AG04449 (cell line): ENCODE data around the gene PHF5A.

ENCODE experiments used
- CTCF ChIA-PET: fragments of 350-600 bp; formaldehyde crosslinking; extraction: SDS; loops from one replicate; lab custom pipeline; 2021; ENCODE audit warnings: antibody characterized with exemption; lab: Yijun Ruan, JAX
- POLR2A ChIA-PET: fragments of 400-600, 350-600 bp; formaldehyde crosslinking; extraction: SDS; loops from one replicate; lab custom pipeline; 2020; ENCODE audit warnings: antibody characterized with exemption, inconsistent platforms; lab: Yijun Ruan, JAX
- DNase-seq: peaks from one replicate; pipeline ENCODE4 v3.0.0-alpha.2; 2010; ENCODE audit warnings: low read depth, low spot score
- H3K4me3 ChIP-seq: 2 replicates; pipeline ENCODE4 v1.5.1; 2011; ENCODE audit warnings: low read depth, mild to moderate bottlenecking, control low read depth, low read length
- TF ChIP-seq, protein P1 (sequence below): IDR thresholded peaks from one replicate; pipeline ENCODE4 v1.5.1; 2011; ENCODE audit warnings: mild to moderate bottlenecking, moderate library complexity, low read length, control low read depth, inconsistent platforms; ENCODE audit not compliant: insufficient read depth; ENCODE audit errors: missing control alignments

The PHF5A gene

DNA sequence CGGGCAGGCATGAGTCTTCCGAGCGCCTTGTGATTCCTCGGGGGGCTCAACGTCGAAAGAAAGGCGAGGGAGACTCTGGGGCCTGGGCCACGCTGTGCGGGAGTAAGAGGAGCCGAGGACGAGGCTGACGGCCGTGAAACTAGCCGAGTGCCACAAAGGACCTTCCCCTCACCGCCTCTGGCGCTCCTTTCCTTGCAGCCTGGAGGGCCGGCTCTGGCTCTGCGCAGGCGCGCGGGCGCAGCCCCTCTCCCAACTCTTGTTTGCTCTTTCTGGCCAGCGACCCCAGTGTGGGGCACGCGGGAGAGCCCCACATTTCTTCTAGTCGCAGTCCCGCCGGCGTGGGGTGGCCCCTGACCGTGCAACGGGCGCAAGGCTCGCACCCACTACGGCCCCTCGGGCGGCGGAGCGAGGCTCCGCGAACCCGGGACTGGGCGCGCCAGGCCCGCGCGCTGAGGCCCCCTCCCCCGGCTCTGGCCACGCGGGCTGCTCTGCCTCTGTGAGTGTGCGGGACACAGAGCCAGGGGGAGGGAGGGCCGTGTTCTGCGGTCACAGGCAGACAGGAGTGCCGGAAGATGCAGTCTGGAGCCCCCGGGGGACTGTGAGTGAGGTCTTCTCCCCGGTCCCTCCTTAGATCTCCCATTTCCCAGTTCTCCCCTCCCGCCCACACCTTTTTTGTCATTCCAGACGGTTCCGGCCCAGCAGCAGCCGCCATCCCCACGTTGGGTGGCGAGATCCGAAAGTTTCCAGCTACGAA, 20.9 kb downstream of the PHF5A start:
- H3K4me3 ChIP-seq, result peak overlapping the region; percentile 86
- POLR2A ChIA-PET, result interaction anchor here (0.6 to 4.4 kb wide), 26 partner anchors 11 to 173 kb away, joined by 3 to 50 read pairs (median 4); partner anchors contain the start of genes ACO2, DESI1, PHF5A and TEF

DNA sequence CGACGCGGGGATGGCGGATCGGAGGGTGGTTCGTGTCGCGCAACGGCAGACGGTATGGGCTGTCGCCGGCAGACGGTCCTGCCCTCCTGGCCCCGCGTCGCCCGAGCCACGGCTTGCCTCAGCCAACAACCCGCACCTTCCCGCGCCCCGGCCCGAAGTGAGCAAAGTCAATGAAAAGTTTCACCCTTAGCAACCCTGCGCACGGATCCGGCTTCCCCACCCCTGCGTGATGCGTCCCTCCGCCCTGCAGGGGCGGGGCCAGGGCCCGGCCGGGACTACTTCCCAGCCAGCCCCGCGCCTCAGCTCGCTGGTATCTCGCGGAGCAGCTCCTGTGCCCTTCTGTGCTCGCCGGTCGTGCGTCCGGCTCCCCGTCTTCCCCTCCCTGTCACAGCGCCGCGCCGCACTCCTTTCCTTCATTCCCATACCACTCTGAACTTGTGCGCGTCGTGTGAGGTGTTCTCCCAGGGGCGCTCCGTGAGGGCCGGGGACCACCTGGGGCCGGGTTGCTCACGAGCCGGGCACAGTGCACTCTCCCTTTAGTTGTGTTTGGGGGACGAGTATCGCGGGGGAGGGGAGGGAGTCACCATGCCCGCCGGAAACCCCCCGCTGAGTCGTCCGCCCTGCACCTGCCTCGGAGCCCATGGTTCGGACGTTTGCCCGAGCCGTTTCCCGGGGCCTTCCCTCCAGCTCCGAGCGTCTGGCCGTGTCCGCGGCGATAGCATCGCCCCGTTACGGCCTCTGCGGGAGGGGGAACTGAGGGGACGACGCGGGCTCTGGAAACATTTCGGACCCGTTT, 21.7 kb downstream of the PHF5A start, which contains the start of gene TOB2:
TOB2 (minus strand) TSS at position 163 of the 796 bp plus-strand sequence. CDS start 9,456 bp downstream, outside the sequence.
- ChIA-PET CTCF (interaction anchor here (0.9 to 2.7 kb wide), 6 partner anchors 12 to 97 kb away, joined by 3 to 17 read pairs (median 6); partner anchors contain the start of gene POLR3H), POLR2A (interaction anchor here (0.6 to 4.4 kb wide), 24 partner anchors 10 to 174 kb away, joined by 3 to 50 read pairs (median 4); partner anchors contain the start of genes ACO2, DESI1, PHF5A and RANGAP1)
- DNase-seq, result peak; percentile 72
- TF ChIP-seq, protein P1, sequence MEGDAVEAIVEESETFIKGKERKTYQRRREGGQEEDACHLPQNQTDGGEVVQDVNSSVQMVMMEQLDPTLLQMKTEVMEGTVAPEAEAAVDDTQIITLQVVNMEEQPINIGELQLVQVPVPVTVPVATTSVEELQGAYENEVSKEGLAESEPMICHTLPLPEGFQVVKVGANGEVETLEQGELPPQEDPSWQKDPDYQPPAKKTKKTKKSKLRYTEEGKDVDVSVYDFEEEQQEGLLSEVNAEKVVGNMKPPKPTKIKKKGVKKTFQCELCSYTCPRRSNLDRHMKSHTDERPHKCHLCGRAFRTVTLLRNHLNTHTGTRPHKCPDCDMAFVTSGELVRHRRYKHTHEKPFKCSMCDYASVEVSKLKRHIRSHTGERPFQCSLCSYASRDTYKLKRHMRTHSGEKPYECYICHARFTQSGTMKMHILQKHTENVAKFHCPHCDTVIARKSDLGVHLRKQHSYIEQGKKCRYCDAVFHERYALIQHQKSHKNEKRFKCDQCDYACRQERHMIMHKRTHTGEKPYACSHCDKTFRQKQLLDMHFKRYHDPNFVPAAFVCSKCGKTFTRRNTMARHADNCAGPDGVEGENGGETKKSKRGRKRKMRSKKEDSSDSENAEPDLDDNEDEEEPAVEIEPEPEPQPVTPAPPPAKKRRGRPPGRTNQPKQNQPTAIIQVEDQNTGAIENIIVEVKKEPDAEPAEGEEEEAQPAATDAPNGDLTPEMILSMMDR, result no peak
- peak within 1 kb of the TSS; percentile 86 for H3K4me3 ChIP-seq

More for the DNA sequence above, 20.9 kb downstream of the PHF5A start:
- DNase-seq, result no peak
- CTCF ChIA-PET, result interaction anchor here (0.8 to 2.7 kb wide), 6 partner anchors 13 to 70 kb away, joined by 3 to 17 read pairs (median 6); no protein-coding TSS in a partner anchor
- TF ChIP-seq, protein P1, result no peak

DNA sequence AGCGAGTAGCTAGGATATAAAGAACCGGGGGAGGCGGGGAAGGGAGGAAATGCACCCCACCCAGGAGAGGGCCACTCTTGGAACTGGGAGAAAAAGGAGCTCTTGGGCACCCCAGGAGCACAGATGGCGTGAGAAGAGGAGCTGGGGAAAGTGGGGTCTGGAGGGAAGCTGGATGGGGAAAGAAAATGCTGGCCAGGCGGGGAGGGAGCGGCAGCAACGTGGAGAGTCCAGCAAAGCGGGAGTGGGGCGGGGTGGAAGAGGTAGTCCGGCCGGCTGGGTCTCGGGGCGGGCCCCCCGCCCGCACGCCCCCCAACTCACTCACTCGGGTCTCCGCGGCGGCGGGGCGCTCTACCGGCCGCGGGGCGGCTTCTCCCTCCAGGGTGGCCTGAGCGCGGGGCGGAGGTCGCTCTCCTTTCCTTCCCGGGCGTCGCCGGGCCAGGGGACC, 22.4 kb downstream of the PHF5A start:
- TF ChIP-seq, protein P1, result no peak
- ChIA-PET CTCF (interaction anchor here (0.6 to 2.7 kb wide), 8 partner anchors 9 to 98 kb away, joined by 3 to 17 read pairs (median 5); partner anchors contain the start of gene POLR3H), POLR2A (interaction anchor here (0.6 to 4.4 kb wide), 15 partner anchors 10 to 175 kb away, joined by 3 to 50 read pairs (median 5); partner anchors contain the start of genes ACO2, DESI1, PHF5A and RANGAP1)
- no peak for DNase-seq
- H3K4me3 ChIP-seq, result peak overlapping the region; percentile 86

DNA sequence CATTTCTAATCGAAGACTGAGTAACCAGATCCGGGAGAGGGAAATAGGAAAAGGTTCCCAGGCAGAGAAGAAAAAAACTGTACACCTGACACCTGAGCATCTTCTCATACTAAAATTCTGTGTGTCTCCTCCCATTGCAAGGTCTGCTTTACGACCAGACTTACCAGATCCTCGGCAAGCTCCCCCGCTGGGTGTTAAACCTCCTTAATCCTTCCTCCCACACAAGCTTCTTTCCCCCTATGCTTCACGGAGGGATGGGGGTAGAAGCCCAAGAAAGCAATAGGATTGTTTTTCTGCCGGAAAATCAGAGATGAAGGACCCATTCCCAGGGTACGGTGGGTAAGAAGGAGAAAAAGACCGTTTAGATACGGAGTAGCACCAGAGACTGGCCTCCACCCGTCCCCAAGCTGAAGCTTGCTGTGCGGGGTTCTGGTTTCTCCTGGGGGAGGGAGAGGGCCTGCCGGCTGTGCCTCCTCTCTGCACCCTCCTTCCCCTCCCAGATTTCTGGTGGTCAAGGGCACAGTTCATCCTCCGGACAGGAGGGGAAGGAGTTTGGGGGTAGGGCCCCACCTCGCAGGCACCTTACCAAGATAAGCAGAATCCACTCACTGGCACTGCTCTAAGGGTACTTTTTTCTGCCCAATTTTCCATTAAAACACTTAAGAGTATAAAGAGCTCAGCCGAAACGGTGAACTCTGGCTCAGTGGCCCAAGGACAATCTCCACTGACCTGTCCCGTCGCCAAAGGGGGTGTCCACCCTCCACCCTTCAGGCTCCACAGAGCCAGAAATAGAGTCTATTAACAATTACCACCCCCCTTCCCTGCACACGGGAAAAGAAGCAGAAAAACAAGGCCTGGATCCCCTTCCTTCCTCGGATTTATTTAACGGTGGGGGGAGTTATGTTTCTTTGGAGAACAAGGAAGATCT, 23.1 kb downstream of the PHF5A start:
- ChIA-PET CTCF (interaction anchor here (0.6 to 2.7 kb wide), 6 partner anchors 8 to 72 kb away, joined by 3 to 17 read pairs (median 6); no protein-coding TSS in a partner anchor), POLR2A (interaction anchor here (0.6 to 4.4 kb wide), 6 partner anchors 9 to 64 kb away, joined by 3 to 50 read pairs (median 13); partner anchors contain the start of genes ACO2, PHF5A and TEF)
- H3K4me3 ChIP-seq, result peak overlapping the region; percentile 86
- TF ChIP-seq, protein P1, result no peak
- no peak for DNase-seq
